HFFc6 (cell line): ENCODE measurements around the gene GRM5. TPM values are rescaled to one million over a fixed set of nuclear protein-coding genes. Genes with fewer than 3 reads are reported as not detected.

Source experiments
- DNase-seq: peaks from one replicate; pipeline ENCODE4 v3.0.0-alpha.2; 2018
- H3K27ac Mint-ChIP-seq: 2 replicates; pipeline ENCODE4 v1.8.0; 2020; ENCODE audit warnings: mild to moderate bottlenecking, mixed read lengths
- H3K27me3 Mint-ChIP-seq: 2 replicates; pipeline ENCODE4 v1.8.0; 2021; ENCODE audit warnings: mild to moderate bottlenecking, moderate library complexity, mixed read lengths; ENCODE audit not compliant: insufficient read depth
- H3K36me3 Mint-ChIP-seq: 2 replicates; pipeline ENCODE4 v1.8.0; 2021; ENCODE audit warnings: low read depth, mixed read lengths
- H3K4me1 Mint-ChIP-seq: 2 replicates; pipeline ENCODE4 v1.8.0; 2020; ENCODE audit warnings: low read depth, mixed read lengths
- H3K4me3 Mint-ChIP-seq: 2 replicates; pipeline ENCODE4 v1.8.0; 2020; ENCODE audit warnings: mild to moderate bottlenecking, moderate library complexity, mixed read lengths
- H3K9me3 Mint-ChIP-seq: 2 replicates; pipeline ENCODE4 v1.8.0; 2020; ENCODE audit warnings: mild to moderate bottlenecking, mixed read lengths
- total RNA-seq, 6 experiments: library from RNA; stranded (reverse); fragmentation: NEBNext Ultra II Directional; extraction: Animal tissue kit (Norgen Biotek cat#: 25700); gene quantifications; 2 replicates in 1 of 6; 3 replicates in 5 of 6; pipeline ENCODE4 v1.2.3, GENCODE V29; 2021
- TF ChIP-seq, protein P1 (sequence below): fragments of 200-600 bp; sonication (generic); IDR thresholded peaks from 2 replicates; pipeline ENCODE4 v1.5.0; 2021; ENCODE audit warnings: antibody characterized with exemption, mild to moderate bottlenecking

The GRM5 gene
- total RNA-seq, 6 experiments from 2014 or later: 0.12 TPM; not detected in 5

GRCh38 chr11:88618327-88619070 lies 447.3 kb downstream of the GRM5 start:
- Mint-ChIP-seq H3K36me3 (no peaks in the 10 kb centered on the region), H3K9me3 (no peaks in the 10 kb centered on the region), H3K4me3 (no peak overlapping the region), H3K27ac (no peak overlapping the region), H3K4me1 (no peaks in the 10 kb centered on the region), H3K27me3 (peaks cover 3% of the 10 kb centered on the region; the same call in 1 of the 2 replicates)
- DNase-seq: no peak
- TF ChIP-seq, protein P1, sequence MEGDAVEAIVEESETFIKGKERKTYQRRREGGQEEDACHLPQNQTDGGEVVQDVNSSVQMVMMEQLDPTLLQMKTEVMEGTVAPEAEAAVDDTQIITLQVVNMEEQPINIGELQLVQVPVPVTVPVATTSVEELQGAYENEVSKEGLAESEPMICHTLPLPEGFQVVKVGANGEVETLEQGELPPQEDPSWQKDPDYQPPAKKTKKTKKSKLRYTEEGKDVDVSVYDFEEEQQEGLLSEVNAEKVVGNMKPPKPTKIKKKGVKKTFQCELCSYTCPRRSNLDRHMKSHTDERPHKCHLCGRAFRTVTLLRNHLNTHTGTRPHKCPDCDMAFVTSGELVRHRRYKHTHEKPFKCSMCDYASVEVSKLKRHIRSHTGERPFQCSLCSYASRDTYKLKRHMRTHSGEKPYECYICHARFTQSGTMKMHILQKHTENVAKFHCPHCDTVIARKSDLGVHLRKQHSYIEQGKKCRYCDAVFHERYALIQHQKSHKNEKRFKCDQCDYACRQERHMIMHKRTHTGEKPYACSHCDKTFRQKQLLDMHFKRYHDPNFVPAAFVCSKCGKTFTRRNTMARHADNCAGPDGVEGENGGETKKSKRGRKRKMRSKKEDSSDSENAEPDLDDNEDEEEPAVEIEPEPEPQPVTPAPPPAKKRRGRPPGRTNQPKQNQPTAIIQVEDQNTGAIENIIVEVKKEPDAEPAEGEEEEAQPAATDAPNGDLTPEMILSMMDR: no peak

DNA sequence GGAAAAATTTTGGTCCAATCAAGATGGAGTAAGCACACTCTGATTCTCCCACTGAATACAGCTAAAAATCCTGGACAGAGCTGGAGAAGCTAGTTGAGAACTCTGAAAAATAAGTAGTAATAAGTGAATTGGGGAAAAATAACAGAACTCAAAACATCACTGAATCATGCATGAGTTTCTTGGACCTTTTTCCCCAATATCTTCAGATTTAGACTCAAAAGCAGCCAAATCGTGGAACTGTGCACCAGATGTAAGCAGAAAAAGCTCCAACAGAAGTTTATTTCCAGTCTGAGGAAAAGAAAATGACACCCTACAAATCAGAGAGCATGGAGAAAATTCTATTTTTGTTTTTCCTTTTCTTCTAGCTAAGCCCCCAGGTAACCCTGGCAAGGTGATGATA lies 448.6 kb downstream of the GRM5 start:
- Mint-ChIP-seq H3K9me3 (no peaks in the 10 kb centered on the region), H3K4me3 (no peak overlapping the region), H3K36me3 (no peaks in the 10 kb centered on the region), H3K27me3 (peaks cover under 1% of the 10 kb centered on the region; the same call in 1 of the 2 replicates), H3K27ac (no peak overlapping the region), H3K4me1 (no peaks in the 10 kb centered on the region)
- DNase-seq: no peak
- TF ChIP-seq, protein P1: no peak

- no peaks in the 10 kb centered on the region for H3K27me3 Mint-ChIP-seq
- H3K9me3 Mint-ChIP-seq: no peaks in the 10 kb centered on the region
- TF ChIP-seq, protein P1: no peak
- no peaks in the 10 kb centered on the region for H3K4me1 Mint-ChIP-seq
- no peaks in the 10 kb centered on the region for H3K36me3 Mint-ChIP-seq
- DNase-seq: no peak
- no peak overlapping the region for H3K27ac Mint-ChIP-seq
- H3K4me3 Mint-ChIP-seq: no peak overlapping the region
These were observed 461.5 kb downstream of the GRM5 start for GRCh38 chr11:88604260-88604659.

DNA sequence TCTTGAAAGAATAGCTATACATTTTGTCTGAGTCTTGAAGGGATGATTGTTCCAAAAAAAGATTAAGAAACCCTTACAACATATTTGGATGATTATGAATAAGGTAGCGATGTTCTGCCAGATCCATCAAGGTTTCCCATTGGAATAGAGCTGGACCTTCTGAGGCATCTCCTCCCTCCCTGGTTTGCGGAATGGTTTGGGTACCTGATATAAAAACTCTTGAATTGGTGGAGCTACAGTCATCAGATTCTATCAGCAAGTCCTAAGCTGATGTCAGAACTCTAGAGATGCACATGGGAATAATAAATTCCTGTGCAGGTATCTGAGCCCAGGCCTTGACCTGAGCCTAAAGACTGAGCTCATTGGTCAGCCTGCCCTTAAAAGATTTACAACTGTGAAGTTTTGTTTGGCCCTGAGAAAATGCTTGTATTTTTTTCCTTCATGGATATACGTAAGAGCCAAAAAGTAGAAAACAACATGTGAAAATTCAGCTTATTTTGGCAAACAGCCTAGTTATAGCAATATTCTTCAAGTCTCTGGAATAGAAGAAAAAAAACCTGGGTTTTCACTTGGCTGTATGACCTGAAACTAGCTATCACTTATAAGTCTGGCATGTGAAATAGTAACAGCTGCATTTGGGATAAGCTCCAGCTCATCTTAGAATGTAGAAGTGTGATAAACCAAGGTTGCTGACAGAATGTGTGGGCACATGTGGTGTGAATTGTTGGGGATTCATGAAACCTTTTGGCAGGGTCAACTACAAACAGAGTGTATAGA lies 462.5 kb downstream of the GRM5 start:
- TF ChIP-seq, protein P1: no peak
- no peak for DNase-seq
- H3K4me3 Mint-ChIP-seq: no peak overlapping the region
- H3K27ac Mint-ChIP-seq: no peak overlapping the region
- H3K36me3 Mint-ChIP-seq: no peaks in the 10 kb centered on the region
- H3K9me3 Mint-ChIP-seq: no peaks in the 10 kb centered on the region
- no peaks in the 10 kb centered on the region for H3K4me1 Mint-ChIP-seq
- H3K27me3 Mint-ChIP-seq: no peaks in the 10 kb centered on the region

DNA sequence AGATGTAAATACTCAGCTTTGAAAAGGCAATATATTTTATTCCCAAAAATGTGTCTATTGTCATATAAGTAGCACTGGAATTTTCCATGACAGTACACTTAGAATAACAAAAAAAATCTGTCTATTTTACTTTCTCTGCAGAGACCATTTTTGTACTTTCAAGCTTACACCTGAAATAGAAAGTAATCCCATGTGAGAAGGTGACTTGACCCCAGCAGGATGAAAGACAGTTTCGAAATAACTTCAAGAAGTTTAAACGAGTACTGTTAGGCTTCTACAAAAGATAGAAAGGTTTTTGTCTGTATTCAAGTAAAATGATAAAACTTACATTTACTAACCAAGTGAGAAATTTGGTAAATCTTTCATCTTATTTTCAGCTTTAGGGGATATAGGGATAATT lies 468.4 kb downstream of the GRM5 start:
- H3K4me3 Mint-ChIP-seq: no peak overlapping the region
- DNase-seq: no peak
- no peak overlapping the region for H3K27ac Mint-ChIP-seq
- H3K27me3 Mint-ChIP-seq: no peaks in the 10 kb centered on the region
- TF ChIP-seq, protein P1: no peak
- no peaks in the 10 kb centered on the region for H3K9me3 Mint-ChIP-seq
- H3K4me1 Mint-ChIP-seq: no peaks in the 10 kb centered on the region
- H3K36me3 Mint-ChIP-seq: no peaks in the 10 kb centered on the region
